Mucosa of gallbladder (tissue), 1 donor: ENCODE results near the gene TMEM127. TPM values are rescaled to one million over a fixed set of nuclear protein-coding genes. Genes with fewer than 3 reads are reported as not detected.
"Not testable (repeated sequence)": the region's sequence is repeated elsewhere in the genome, so short reads cannot be mapped to it uniquely, and the experiment has no call there.

Experiments
- DNase-seq: peaks from one replicate; pipeline ENCODE4 v3.0.0-alpha.2; 2020; ENCODE audit warnings: low spot score
- total RNA-seq: library from RNA; stranded (reverse); gene quantifications from one replicate; pipeline ENCODE4 v1.2.1, GENCODE V29; 2021
- donor health status: DM: no; HTN: no; CAD: no.

TMEM127 gene
- total RNA-seq, 1 donor from 2014 or later, result 80.3 TPM

DNA sequence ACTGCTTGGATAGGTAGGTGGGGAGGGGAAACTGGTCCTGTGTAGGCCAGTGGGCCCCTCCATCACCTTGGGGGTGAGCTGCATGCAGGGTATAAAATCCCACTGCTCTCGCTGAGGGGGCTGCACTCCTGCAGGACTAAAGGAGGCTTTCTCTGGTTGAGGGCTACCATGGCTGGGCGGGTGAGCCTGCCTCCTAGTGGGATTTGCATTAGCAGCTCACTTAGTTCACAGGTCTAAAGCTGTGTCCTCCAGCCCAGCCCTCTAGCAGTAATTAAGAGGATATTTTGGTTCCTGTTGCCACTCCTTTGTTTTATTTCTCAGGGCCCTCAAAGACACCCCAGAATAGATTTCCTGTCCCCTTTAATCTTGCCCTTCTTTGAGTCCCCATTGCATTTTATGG is 24.6 kb downstream of the TMEM127 start:
- DNase-seq, result no peak

DNA sequence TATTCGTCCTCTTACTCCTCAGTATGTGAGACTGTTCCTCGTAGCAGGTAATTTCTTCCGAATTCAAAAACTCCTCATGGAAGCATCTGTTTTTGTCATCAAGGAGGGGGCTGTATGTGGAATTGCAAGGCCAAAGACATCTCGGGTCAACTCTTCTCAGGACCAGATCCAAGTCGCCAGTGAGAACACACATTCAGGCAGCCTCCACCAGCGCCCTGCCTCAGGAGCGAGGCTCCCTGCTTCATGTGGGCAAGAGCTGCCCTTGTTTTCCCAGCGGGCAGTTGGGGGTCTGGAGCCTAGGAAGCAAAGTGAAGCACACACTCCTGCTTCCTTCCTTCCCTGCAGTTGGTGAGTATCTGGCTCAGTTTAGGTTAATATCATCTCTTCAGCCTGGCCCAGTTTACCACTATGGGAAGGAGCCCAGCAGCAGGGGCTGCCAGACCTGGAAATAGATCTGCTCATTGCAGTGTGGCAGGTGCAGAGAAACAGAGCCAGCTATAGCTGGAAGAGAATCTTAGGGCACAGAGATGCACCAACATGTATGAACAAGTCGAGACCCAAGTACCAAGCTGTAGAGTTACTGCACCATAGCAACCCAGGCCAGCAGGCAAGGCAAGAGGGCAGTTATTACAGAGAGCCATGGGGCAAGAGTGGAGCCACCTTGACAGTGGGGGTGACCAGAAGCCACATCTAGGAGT is 25.3 kb downstream of the TMEM127 start:
- no peak for DNase-seq

DNA sequence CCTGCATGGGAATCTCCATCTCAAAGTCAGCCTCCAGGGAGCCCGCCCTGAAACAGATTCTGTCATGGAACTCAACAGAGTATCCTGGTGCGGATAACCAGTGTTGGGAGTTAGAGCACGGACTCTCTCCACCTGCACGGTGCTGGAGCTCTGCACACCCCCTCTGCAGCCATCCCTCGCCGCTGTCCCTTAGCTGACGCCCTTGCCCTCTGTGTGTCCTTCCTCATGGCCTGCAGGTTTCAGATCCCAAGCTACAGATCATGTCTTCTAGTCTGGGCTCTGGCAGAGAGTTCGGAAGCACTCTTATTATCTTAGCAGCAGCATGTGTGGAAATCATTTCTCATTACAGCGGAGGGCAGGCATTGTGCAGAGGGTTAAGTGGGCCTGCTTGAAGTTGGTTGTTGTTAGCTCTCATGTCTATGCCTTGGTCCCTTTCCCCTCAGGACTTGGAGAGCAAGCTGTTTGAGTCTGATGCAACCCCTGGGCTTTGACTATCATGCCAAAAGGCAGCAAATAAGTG is 26.0 kb downstream of the TMEM127 start:
- no peak for DNase-seq

DNA sequence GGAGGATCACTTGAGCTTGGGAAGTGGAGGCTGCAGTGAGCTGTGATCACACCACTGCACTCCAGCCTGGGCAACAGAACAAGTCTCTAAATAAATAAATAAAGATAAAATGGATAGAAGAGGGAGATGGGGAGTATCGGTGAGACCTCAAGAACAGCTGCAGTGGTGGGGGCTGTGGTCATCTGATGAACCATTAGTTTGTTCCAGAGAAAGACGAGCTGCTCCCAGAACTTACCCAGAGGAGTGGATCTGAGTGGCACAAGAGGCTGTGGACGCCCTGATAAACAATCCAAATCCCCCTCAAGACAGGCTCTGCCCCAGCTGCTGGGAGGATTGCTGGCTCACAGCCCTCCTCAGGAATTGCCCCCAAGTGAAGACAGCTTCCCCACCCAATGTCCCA is 26.7 kb downstream of the TMEM127 start:
- DNase-seq, result no peak

DNA sequence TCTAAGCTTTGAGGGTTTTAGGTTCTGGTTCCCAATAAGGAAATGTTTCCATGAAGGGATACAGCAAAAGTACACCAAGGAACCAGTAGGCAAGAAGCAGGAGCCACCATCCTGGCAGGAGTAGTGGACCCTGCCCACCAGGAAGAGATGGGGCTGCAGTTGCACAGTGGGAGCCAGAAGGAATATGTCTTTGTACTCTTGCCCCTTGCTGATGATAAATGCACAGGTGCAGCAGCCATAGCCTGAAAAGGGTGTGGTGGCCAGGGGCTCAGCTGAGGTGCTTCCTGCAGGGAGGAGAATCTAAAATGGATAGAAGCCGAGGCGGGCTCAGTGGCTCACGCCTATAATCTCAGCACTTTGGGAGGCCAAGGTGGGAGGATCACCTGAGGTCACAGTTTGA is 27.5 kb downstream of the TMEM127 start:
- DNase-seq, result no peak

DNA sequence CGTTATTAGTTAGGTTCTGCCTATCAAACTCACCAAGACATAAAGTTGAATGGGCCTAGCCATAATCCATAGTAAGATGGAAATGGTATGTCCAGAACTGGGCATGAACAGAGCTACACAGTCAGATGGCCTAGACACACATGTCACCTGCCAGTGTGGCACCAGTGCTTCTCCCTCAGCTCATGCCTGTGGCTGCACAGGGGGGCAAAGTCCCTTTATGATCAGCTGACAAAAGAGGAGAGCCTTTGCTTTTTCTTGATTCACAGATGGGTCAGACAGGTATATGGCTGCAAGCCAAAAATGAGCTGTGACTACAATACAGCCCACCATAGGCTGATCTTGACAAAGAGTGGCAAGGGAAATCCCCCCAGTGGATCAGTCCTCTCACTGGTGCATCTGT is 28.9 kb downstream of the TMEM127 start:
- no peak for DNase-seq

DNA sequence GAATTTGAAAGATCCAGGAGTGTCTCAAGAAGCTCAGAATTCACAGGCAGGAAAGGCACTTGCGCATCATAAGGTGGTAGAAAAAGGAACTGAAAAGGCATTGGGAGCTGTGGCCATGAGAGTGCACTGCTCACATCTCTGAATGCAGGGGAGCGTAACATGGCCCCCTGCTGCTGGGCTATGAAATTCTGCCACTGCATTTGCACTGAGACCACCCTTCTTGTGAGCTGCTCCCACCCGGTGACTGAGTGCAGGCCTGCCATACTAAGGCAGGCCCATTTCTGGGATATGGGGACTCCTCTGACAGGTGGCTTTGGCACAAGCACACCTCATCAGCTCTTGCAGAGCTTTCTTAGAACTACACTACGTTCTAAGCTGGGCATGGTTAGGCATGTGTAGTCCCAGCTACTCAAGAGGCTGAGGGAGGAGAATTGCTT is 31.9 kb downstream of the TMEM127 start:
- no peak for DNase-seq

DNA sequence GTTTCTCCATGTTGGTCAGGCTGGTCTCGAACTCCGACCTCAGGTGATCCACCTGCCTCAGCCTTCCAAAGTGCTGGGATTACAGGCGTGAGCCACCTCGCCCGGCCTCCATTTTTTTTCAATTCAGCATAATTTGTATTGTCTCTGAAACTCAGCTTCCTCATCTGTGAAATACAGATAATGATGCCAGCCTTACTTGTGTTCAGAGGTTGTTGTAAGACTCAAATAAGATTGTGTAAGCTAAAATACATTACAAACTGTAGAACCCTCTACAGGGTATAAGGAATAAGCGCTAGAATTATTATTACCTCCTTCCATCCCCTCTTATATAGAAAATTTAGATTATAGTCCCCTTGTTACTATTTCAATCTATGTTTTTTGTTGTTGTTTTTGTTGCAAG is 32.4 kb downstream of the TMEM127 start:
- DNase-seq, result no peak

DNA sequence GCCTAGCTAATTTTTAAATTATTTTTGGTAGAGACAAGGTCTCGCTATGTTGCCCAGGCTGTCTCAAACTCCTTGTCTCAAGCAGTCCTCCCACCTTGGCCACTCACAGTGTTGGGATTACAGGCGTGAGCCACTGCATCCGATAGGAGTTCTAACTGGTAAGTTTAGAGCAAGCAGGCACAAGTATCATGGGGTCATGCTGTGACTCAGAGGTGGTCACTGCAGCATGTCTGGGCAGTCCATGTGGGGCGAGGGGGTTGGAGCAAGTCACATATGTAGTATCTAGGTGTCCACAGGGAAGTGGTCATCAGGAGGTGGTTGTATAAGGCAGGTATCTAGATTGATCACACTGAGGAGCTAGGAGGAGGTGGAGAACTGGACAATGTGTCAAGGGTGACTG is 34.5 kb downstream of the TMEM127 start:
- DNase-seq, result no peak

DNA sequence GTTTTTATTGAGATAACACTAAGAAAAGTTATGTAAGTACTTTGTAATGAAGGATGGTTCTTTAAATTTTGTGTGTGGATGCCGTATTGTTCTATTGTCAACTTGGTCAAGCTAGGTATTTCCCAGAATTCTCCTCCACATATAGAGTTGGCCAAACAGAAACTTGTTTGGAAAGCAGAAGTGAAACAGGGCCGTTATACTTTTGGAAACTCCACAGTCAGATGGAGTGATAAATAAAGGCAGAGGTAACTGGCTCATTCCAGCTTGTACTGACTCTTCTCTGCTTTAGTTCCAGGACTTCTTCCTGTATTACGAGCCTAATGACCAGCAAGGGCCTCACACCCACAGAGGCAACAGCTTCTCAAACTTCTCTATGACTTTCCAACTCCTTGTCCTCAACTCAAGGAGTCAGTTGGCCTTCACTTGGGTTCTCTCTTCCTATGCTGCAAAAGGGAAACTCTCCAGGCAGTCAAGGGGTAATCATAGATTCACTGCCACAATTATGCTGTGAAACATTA is 40.7 kb downstream of the TMEM127 start:
- no peak for DNase-seq

DNA sequence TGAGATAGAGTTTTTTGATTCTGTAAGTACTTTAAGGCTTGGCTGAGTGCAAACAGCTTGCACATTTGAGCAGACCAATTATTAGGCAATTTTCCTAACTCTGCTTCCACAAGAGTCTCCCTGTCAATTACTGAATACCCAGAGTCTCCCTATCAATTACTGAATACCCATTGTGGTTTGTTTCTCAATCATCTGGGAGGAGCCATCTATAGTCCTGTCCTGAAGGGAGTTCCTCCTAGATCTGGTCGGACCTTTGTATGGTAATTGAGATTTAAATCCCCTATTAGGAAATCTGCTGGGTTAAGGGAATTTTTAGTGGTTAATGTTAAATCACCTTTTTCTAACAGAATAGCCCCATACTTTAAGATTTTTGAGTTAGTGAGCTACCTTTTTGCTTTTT is 44.7 kb downstream of the TMEM127 start:
- DNase-seq, result not testable (repeated sequence)

DNA sequence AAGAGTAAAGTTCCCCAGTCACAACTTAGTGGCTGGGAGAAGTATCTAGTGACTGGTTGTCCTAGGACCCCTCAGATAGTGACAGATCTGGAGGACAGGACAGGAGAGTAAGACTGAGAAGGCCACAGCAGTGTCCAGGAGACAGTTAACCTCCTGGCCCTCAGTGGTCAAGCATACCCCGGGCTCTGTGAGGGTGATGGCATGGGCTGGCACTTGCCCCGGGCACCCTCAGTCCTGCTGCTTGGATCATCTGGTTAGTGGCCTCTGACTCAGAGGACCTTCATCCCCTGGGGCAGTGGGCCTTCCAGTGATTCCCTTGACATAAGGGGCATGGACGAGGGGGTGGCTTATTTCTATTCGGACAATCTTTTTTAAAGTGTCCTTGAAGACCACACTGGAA is 45.8 kb downstream of the TMEM127 start:
- not testable (repeated sequence) for DNase-seq

DNA sequence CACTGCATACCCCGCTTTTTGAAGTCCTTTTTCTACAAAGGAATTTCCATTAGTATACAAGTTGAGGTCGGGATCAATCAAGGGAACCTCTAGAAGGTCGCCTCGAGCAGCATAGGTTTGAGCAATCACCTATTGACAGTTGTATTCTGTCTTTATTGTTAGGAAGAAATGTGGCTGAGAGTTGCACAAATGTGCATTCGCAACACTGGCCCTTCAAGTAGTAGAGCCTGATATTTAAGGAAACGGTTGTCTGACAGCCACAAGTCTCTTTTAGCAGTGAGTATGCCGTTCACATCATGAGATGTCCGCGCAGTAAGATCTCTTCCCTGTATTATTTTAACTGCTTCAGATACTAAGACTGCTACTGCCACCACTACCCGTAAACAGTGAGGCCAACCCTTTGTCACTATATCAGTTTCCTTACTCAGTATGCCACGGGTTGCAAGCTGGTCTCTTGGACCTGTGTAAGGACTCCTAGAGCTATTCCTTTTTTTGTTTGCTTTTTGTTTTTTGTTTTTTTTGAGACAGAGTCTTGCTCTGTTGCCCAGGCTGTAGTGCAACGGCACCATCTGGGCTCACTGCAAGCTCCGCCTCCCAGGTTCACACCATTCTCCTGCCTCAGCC is 47.2 kb downstream of the TMEM127 start:
- DNase-seq, result no peak

DNA sequence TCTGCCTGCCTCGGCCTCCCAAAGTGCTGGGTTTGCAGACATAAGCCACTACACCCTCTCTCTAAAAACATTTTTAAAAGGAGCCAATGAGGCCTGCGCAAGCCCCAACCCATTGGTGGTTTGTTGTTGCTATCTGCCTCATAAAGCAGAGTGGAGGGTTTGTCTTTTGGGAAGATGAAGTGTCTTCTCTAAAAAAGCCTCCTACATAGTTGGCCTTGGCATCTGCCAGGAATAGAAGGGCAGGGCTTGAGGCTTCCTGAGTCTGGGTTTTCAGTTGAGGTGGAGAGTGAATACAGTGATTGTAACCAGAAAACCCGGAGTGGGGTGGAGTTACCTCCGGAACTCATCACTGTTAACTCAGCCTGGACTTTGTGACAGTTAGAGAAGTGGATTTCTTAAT is 51.2 kb downstream of the TMEM127 start:
- DNase-seq, result no peak

DNA sequence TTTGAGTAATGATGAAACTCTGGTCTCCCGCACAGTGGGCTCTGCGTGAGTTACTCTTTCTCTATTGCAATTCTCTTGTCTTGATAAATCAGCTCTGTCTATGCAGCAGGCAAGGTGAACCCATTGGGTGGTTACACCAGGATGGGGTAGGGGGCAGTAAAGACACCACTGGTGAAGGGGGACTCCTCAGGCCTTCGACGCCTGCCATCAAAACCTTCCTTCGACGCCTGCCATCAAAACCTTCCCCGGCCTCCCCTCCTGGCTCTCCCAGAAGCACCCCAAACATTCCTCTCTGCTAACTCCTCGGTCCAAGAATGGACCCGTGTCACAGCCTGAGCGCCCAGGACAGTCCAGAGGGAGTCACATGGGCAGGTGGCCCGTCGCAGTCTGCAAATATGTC is 52.4 kb downstream of the TMEM127 start:
- DNase-seq, result no peak

DNA sequence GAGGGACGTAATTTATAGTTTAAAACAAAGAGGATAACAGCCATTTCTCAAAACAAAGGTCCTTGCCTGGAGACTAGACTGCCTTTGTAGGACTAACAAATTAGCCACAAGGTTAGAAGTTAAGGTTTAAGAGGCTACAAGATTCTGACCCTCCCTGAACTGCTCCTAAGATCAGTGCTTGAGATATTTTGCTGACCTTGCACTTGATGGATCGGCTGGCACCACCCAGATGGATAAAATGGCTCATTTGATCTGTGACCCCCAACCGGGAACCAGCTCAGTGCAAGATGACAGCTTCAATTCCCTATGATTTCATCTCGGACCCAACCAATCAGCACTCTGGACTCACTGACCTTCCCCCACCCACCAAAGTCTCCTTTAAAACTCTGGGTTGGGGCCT is 53.5 kb downstream of the TMEM127 start:
- DNase-seq, result no peak

DNA sequence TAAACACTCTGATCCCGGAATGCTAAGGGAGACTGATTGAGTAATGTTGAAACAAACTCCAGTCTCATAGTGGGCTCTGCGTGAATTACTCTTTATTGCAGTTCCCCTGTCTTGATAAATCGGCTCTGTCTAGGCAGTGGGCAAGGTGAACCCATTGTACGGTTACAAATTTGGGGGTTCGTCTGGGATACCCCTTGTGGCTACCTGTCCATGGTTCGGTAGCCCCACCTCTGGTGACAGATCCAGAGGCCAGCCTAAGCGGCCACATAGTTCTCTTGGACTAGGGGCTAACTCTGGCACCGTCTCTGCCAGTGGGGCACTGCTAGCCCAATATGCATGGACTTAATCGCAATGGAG is 56.1 kb downstream of the TMEM127 start:
- DNase-seq, result no peak

DNA sequence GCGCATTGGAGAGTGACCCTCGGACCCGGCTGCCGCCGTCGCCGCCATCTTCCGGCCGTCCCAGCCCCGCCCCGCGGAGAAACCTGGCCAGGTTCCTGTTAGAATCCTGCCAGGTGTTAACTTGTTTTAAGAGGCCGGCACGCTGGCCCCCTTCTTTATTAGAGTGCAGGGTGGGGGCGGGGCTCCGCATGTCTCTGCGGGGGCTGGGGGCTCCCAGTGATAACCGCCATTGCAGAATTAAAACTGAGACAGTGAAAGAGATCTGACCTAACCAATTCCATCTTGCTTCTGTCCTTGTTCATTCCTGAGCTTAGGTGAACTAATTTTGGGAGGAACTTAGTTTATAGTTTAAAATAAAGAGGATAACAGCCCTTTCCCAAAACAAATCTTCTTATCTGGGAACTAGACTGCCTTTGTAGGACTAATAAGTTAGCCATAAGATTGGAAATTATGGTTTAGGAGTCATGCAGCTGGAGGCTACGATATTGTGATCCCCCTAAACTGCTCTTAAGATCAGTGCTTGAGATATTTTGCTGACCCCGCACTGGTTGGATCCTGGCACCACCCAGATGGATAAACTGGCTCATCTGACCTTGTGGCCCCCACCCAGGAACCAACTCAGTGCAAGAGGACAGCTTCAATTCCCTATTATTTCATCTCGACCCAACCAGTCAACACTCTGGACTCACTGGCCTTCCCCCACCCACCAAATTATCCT is 56.6 kb downstream of the TMEM127 start:
- DNase-seq, result no peak

DNA sequence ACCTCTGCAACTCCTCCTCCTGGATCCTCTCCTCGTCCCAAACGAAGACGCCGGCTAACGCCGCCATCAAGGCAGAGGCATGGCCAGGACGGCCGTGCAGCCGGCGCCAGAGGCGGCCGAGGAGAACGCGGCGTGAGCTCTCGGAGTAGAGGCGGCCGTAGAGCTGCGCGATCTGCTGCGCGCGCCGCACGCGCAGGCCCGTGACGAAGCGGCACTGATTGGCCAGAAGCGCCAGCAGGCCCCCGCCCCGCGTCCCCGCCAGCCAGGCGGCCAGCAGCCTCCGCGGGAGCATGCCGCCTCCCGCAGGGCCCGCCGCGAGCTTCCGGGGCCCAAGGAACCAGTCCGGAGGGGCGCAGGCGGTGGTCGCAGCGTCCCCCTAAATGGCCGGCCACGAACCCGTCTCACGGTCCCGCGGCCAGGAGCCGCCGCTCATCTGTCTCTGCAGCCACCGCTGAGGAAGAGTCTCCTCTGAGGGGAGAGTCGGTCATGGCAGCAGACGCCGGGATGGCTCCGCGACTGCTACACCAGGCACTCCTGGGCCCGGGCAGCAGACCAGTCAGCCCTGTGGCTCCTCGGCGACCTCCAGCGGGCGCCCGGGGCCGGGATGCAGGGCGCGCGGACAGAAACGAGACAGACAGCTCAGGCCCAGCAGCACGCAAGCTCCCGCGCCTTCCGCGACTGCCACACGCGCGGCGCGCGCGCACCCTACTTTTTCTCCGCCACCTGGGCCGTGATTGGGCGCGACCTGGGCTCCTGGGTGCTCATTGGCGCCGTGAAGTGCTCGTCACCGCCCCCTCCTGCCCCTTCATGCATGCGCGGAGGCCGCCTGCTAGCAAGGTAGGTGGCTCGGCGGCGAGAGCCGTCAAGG is 57.4 kb downstream of the TMEM127 start, which contains the start of gene STARD7:
Gene STARD7 (minus strand): TSS at position 685 of the 868 bp plus-strand sequence. CDS start 393 bp downstream, at position 292.
- DNase-seq, result peak; percentile 99

DNA sequence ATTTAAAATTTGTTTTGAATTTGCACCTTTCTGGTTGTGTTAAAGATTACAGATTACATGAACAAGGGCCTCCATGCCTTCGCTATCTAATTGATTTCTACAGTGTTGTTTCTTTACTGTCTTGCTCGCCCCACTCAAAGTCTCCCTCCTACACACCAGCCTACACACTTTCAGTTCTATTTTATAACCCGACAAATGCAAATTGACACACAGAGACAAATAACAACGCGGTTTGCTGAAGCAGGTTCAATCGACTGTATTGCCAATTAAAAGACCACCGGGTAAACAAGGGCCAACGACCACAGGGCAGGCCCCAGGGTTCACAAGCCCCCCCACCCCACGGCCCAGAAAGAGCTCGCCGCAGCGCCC is 58.0 kb downstream of the TMEM127 start:
- DNase-seq, result no peak

DNA sequence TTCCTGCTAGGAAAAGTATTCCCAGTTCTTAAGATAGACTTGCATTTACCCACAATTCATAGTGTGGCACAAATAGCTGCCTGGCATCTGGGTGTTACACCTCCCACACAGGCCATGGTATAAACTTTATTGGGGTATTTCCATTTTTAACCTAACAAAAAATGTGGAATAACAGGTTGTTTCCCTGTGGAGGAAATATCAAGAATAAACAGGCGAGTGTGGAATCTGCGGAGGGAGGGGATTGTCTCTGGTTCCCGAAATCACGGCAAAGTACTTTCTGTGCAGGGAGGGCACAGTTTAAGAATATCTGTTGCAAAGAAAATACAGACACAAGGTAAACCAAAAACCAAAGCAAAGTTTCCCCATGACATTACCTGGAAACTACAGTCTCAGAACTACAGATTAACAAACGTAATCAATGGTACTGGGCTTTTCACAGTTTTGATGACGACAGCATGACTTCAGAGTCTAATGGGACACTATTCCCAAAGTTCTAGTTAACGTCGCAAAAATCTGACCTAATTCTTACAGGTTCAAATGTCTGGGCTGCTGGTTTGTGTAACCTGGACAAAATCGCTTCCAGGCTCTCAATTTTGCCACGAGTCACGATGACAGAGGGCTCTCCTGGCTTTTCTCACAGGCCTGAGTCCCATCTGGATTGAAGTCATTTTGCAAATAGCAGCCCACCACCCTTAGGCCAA is 58.6 kb downstream of the TMEM127 start:
- DNase-seq, result no peak
